NAMALWA (cell line): ENCODE results near the gene MACO1.
"Not testable (repeated sequence)": the region's sequence is repeated elsewhere in the genome, so short reads cannot be mapped to it uniquely, and the experiment has no call there.

ENCODE experiments used
- DNase-seq: peaks from one replicate; pipeline ENCODE4 v3.0.0-alpha.2; 2015; ENCODE audit warnings: low spot score

Gene MACO1

DNA sequence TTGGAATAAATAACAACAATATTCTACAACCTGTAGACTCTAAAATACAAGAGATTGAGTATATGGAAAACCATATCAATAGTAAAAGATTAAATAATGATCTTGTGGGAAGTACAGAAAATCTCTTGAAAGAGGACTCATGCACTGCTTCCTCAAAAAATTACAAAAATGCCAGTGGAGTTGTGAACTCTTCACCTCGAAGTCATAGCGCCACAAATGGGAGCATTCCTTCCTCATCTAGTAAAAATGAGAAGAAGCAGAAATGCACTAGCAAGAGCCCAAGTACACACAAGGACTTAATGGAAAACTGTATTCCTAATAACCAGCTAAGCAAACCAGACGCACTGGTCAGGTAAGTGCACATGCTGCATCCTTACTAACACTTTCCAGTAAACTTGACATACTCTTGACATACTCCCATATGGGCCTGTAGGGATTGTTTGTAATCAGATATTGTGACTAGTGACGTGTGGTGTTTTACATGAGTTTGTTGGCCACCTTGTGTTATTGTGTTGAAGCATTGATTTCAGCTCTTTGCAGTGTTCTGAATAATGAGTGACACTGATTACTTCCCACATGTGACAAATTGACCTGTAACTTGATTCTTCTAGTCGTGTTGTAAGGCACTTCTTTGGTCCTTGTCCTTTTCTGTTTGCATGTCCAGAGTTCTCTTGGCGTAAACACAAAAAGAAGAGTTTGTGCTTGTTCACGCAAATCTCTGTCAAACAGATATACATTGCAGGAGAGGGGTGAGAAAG, 28.0 kb downstream of the MACO1 start:
- no peak for DNase-seq

DNA sequence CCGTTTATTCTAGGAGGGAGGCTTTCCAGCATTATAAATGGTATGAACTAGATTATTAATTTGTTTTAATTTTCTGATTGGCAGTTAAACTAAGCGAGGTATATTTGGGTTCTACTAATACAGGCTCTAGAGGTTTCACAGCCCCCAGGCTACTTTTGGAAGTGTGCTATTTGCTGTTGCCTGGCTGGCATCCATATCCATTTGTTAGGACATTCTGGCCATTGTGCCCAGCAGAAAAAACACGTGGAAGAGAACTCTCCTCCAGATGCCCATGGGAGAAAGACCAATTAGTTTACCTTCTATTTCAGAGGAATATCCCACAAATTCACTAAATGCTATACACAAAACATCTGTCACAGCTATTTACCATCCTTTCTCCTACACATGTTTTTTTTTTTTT, 29.3 kb downstream of the MACO1 start:
- no peak for DNase-seq

DNA sequence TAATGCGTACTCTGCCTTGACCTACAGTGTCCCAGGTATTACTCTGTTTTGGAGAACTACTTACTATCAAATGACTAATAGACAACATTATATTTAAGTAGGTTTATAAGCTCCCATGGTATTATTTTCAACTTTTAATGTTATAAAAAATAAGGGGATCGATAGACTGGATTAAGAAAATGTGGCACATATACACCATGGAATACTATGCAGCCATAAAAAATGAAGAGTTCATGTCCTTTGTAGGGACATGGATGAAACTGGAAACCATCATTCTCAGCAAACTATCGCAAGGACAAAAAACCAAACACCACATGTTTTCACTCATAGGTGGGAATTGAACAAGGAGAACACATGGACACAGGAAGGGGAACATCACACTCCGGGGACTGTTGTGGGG, 30.1 kb downstream of the MACO1 start:
- DNase-seq, result not testable (repeated sequence)

DNA sequence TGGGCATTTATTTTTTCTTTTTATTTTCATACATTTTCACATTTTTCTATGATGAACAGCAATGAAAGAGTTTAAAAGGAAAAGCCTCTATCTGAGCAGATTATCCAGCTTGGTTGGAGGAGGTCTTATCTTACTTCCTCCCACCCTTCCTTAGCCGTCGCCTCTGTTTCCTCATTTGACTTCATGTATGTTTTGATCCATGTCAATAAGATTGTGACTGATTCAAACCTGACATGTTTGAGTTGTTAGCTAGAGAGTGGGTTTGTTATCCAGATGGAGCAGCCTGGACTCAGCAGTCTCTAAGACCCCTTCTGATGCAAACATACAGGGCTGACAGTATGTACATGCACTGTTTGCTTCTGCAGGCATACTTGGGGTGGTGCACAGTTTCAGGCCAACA, 31.2 kb downstream of the MACO1 start:
- DNase-seq, result no peak

DNA sequence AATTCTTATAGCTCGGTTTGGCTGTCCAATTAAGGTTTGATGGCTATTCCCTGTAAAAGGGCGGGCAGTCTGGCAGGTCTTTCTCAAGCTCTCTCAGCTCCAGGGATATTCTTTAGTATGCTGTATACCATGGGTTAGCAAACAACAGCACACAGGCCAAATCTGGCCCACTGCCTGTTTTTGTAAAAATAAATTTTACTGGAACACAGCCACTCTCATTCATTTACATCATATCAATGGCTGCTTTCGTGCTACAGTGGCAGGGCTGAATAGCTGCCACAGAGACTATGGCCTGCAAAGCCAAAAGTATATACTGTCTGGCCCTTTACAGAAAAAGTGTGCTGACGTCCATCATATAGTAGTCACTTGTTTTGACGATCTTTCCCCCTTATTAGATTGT, 32.0 kb downstream of the MACO1 start:
- DNase-seq, result no peak

DNA sequence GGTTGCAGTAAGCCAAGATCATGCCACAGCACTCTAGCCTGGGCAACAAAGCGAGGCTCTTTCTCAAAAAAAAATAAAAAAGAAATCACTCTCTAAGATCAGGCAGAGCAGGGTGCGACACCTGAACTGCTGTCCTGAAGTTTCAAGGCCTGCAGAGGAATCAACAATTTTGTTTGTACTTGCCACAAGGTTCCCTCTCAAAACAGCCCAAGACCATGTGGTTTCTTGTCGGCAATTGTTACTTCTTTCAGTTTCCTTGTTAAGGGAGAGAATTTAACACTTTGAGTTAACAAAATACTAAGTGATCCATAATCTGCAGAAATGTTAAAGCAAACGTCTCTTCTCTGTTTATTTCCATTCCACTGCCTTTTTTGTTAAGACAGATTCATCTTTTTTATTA, 36.5 kb downstream of the MACO1 start:
- no peak for DNase-seq

- no peak for DNase-seq
Observed at GRCh38 chr1:25467616-25468015, 36.9 kb downstream of the MACO1 start.

DNA sequence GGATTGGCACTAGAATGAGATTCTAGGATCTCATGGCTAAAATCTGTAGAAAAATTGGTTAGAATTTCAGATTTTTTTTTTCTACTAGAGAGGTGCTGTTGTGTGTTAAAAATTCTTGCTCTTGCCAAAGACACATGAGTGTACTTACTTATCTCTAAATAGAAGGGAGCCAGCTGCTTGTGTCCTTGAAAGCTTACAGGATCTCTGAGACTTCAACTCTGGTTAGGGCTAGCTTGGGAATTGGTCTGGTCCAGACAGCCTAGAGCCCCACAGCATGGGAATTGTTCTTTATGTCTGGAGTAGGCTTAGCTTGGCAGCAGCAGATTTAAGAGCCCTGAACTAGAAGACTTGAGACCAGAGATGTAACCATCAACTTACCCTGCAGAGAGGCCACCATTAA, 37.3 kb downstream of the MACO1 start:
- no peak for DNase-seq

DNA sequence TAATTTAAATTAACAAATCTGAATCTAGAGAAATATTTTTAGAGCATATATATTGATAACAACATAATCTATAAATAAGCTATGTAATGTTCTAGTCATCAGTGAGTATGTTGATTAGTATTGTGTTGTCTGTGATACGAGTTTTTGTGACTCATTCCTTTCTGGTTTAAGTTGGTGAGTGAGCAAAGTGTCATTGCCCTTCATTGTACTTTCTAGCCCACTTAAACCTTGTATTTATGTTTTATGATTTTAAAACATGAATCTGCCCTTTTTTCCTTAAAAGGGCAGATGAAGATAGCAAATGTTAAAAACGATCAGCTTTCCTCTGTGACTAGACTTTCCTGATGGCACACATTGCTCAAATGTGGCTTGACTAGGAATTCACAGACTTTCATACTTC, 38.5 kb downstream of the MACO1 start:
- DNase-seq, result no peak

DNA sequence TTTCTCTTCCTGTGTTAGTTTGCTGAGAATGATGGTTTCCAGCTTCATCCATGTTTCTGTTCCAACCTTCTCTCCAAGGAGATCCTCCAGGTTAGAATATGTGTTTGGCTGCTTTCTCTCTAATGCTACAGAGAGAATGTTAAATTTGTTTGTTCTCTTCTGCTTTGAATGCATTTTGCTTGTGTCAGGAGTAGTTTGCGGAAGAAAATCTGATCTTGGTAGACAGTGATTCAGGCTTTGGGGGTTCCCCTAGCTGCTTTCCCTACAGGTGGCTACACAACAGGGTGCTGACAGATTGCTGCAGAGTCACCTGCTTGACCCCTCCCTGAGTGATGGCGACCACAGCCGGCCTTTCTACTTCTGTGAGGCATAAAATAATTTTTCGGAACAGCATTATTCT, 41.8 kb downstream of the MACO1 start:
- no peak for DNase-seq

DNA sequence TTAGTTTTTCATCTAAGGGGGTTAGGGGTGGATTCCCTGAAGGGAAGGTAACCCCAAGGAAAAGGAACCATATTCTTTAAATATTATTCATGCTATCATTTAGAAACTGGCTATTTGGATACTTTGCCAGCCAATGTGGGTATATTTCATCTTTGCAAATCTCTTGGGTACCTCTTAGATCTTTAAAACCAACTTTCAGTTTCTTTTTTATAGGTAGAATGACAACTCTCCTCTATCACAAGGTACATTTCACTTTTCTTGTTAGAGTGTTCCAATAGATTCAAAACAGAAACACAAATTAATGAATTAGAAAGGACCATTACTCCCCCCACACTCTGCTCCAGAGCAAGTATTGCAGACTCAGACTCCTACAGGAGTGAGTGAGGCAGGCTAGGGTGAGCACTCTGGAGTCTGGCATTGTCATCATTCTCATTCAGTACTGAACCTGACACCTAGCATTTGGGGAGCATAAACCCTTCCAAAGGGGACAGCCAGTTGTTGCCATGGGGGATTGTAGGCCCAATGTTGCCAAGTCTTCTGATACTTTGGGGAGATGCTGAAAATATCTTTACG, 43.0 kb downstream of the MACO1 start:
- DNase-seq, result no peak

GRCh38 chr1:25474439-25475047, 43.8 kb downstream of the MACO1 start:
- DNase-seq, result no peak

DNA sequence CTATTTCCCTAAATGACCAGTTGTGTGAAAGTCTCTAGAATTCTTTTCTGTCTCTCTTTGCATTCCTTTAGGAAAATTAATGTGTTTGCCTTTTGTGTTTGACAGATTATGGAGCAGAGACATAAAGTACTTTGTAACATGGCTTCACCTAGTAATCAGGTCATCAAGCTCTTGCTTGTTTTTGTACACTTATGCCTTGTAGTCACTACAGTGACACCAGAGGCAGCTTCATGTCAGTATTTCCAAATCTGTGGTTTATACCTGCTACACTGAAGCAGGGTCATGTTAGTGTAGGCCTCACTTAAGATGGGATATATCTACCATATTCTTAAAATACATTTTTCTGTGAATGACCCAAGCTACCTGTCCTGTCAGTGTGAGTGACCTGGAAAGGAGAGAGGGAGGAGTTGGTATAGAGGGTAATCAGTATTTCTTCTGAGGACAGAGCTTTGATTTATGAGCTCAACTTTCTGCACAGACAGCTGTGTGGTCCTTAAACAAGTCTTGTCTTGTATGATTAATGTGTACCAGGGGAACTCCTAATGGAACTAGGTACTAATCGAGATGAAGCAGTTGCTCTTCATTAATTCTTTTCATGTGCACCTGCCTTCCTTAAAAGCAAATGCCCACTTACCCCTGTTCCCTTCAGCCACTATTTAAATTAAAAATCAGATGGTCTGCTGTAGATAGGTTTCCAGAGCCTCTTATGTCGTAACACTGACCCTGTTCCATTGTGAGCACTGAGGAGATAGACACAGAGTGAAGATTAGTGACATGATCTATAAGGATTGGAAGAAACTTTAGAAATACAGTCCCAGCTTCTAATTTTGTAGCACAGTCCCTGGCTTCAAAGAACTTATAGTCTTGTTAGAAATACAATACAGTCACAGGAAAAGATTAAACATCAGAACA, 45.7 kb downstream of the MACO1 start:
- no peak for DNase-seq

GRCh38 chr1:25477448-25478034, 46.8 kb downstream of the MACO1 start:
- no peak for DNase-seq

DNA sequence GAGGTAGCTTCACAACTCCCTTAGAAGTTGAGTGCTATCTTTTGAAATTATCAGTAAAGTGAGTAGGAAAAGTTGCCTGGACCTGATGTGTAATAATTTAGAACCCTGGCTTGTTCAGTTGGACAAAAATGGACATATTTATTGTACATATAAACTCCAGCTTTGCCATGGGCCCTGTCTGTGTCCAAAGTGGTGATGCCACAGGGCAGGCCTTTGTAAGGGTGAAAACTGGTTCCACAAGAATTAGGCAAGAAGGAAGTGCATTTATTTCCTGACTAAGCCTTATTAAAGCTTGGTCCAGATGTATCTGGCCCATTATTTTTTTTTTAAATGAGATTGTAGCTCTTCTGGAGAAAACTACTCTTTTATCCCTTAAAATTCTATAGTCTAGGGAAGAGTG, 47.9 kb downstream of the MACO1 start:
- no peak for DNase-seq

DNA sequence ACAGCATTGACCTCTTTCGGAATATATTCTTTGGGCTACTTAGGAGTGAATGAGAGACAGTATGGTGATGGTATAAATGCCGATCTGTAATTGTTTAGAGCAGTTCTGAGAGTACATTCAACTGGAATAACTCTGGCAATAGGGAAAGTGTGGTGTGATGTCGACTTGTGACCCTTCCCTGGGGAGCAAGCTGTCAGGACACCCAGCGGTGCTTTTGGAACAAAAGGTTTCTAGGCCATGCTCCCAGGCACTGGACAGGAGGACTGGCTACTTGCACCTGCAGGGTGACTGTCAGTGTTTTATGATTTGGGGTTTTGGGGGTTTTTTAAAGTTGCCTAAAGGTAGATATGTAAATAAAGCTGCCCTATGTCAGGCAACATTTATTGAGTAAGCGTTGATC, 50.9 kb downstream of the MACO1 start:
- DNase-seq, result no peak

GRCh38 chr1:25482211-25482610, 51.5 kb downstream of the MACO1 start:
- no peak for DNase-seq

- no peak for DNase-seq
Observed at GRCh38 chr1:25484096-25484495, 53.4 kb downstream of the MACO1 start.

DNA sequence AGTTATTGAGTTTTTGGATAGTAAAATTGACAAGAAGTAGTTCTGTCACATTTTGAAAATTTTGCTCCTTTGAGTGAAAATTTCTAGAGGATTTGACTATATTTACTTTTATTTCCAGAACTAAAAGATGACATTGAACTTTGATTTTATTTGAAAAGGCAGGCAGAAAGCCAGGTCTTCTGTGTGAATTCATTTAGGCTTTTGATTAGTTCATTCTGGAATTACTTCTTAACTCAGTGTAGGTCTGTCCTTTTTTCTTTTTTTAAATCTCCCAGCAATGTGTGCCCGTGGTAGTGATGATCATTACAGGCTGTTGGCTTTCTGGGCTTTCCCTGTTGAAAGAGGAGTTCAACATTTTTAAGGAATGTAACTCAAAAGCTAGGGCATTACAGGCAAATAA, 53.8 kb downstream of the MACO1 start:
- DNase-seq, result no peak

- DNase-seq, result no peak
Observed at GRCh38 chr1:25485536-25486411, 55.1 kb downstream of the MACO1 start.

GRCh38 chr1:25486602-25487001, 55.9 kb downstream of the MACO1 start:
- DNase-seq, result peak; percentile 13
